Fibroblast of skin of scalp (primary cell): ENCODE results near the gene MYBPH.

ENCODE experiments used
- DNase-seq: peaks from one replicate; pipeline ENCODE4 v3.0.0-alpha.2; 2013

Gene MYBPH

DNA sequence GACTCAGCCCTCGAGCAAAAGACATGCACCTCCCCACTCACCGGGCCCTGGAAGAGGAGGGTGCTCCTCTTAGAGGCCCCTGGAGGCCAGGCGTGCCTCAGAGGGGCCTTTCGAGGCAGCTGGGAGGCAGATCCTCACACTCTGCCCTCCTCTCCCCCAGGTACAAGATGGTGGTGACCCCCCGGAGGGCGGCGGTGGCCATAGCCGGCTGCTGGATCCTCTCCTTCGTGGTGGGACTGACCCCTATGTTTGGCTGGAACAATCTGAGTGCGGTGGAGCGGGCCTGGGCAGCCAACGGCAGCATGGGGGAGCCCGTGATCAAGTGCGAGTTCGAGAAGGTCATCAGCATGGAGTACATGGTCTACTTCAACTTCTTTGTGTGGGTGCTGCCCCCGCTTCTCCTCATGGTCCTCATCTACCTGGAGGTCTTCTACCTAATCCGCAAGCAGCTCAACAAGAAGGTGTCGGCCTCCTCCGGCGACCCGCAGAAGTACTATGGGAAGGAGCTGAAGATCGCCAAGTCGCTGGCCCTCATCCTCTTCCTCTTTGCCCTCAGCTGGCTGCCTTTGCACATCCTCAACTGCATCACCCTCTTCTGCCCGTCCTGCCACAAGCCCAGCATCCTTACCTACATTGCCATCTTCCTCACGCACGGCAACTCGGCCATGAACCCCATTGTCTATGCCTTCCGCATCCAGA is 10.4 kb downstream of the MYBPH start:
- DNase-seq: no peak

DNA sequence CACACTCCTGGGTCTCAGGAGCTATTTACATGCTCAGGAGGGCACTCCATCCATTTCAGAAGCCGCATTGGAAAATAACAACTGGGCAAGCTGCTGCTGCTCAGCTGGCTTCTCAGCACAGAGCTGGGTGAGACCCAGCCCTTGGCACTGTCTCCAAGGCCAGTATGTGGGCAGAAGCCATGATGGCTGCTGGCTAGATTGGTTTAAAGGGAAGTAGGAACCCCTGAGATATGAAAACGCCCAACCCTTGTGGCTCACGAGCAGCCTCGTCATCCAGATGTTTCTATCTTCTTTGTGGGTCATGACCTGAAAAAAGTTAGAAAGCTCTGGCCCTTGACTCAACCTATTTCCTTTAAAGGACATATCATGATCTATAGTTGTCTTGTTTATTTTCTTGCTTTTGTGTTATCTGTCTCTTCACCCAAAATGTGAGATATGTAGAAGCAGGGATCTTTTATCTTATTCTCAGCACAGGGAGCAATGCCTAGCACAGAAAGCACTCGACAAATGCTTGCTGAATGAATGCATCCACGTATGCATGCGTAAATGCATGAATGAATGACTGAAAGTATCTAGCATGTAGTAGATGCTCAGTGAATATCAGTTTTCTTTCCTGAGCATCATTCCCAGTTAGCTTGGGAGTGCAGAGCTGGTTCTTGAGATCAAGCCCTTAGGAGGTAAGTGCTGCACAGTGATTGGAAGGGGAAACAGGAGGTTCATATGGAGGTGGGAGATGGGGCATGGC is 11.6 kb downstream of the MYBPH start:
- DNase-seq: no peak

DNA sequence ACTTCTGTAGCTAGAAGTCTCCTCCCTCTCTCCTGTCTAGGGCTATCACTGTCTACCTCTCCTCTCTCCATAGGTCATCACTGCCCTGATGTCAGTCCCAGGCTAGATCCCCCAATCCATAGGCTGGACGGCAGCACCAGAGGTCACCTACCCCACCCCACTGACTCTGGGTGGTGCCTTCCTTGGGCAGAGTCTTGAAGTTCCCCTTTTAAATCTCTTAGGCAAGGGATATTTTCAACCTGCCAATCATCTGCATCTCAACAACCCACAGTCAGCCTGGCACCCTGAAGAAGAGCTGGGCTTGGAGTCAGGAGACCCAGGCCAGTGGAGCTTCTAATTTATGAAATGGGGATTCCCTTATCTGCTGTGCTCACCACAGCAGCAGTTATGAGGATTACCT is 13.2 kb downstream of the MYBPH start:
- DNase-seq: no peak

DNA sequence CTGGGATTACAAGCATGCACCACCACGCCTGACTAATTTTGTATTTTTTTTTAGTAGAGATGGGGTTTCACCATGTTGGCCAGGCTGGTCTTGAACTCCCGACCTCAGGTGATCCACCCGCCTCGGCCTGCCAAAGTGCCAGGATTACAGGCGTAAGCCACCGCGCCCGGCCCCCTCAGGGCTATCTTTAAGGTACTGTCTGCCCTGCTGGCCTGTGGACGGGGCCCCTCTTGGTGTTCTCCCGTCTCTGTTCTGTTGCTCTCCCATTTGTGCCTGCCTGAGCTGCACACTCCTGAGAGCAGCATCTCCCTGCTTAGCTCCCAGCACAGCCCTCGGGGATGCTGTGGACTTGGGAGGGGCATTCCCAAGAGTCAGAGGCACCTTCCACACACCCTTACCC is 13.9 kb downstream of the MYBPH start:
- no peak for DNase-seq

DNA sequence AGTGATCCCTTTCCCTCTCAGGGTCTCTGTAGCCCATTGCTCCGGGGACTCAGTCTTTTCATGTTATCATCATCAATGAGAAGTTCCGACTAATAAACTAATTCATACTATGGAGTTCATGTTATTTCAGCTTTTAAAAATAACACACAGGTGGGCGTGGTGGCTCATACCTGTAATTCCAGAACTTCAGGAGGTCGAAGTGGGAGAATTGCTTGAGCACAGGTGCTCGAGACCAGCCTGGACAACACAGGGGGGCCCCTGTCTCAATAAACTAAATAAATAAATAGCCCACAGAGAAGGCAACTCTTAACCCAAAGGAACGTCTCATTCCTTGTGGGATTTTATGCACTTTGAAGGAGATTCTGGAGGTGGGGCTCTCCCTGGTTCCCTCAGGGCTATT is 14.5 kb downstream of the MYBPH start:
- no peak for DNase-seq

GRCh38 chr1:203159844-203160243 is 15.8 kb downstream of the MYBPH start:
- no peak for DNase-seq

DNA sequence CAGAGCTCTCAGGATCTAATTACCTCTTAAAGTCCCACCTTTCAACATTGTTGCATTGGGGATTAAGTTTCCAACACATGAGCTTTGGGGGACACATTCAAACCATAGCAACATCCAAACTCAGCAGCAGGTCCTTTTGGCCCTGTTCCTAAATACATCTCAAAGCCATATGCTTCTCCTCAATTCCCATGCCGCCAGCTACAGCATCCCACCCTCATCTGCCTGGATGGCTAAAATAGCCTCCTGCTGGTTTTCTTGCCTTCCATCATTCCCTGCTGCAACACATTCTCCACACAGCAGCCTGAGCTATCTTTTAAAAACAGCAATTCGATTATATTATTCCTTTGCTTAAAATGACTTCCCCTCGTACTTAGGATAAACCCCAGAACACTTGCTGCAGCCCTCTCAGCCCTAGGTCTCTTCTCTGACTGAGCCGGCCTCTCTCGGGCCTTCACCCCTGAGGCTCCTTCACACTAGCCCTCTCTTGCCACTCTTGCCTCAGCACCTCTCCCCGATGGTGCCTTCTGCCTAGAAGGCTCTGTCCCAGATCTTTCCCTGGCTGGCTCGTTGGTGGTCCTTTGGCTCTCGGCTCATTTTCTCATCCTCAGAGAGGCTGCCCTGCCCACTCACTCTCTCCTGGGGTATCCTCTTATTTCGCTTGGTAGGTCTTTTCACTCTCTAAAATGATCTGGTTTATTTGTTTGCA is 16.5 kb downstream of the MYBPH start:
- no peak for DNase-seq

DNA sequence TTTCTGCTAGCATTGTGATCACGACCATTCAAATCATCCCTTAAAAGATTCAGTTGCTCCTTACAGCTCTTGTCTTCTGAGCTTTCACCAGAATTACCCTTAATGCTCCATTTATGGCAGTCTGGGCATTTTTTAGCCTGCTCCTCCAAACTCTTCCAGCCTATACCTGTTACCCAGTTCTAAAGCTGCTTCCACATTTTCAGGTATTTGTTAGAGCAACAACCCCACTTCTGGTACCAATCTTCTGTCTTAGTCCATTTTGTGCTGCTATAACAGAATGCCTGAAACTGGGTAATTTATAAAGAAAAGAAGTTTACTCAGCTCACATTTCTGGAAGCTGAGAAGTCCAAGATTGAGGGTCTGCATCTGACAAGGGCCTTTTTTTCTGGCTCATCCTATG is 17.2 kb downstream of the MYBPH start:
- DNase-seq: no peak

GRCh38 chr1:203156280-203156679 is 19.3 kb downstream of the MYBPH start:
- no peak for DNase-seq

DNA sequence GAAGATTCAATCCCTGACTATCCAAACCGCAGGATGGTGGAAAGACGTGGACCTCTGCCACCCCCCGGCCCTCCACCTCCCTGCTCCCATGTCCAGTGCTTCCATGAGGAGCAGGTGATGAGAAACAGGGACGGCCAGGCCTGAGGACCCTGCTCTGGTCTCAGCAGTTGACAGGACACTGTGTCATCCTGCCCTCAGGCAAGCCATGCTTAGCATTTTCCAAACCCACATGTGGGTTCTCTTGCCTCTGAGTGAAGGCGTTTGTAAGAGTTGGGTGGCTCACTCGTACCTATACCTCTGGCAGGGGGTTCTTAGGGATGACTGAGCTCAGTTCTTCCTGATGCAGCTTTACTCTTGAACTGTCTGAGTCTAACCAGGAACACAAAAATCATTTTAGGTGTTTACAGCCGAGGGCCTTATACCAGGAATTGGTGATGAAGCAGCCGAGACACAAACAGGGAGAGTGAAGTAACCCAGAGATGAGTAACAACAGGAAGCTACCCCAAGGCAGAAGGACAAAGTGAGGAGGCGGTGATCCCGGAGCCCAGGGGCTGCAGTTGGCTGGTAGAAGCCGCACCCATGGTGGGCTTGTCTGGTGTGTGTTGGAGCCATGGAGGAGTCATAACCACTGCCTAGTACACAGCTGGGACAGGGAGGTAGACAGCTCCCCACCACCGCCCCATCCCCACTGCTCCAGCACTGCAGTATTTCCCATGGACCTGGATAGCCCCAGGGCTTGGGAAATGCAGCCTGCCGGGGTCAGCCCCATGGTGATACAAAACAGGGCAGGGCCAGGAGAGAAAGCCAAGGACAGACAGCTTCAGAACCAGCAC is 21.4 kb downstream of the MYBPH start:
- no peak for DNase-seq

GRCh38 chr1:203153051-203153988 is 22.3 kb downstream of the MYBPH start:
- DNase-seq: no peak

DNA sequence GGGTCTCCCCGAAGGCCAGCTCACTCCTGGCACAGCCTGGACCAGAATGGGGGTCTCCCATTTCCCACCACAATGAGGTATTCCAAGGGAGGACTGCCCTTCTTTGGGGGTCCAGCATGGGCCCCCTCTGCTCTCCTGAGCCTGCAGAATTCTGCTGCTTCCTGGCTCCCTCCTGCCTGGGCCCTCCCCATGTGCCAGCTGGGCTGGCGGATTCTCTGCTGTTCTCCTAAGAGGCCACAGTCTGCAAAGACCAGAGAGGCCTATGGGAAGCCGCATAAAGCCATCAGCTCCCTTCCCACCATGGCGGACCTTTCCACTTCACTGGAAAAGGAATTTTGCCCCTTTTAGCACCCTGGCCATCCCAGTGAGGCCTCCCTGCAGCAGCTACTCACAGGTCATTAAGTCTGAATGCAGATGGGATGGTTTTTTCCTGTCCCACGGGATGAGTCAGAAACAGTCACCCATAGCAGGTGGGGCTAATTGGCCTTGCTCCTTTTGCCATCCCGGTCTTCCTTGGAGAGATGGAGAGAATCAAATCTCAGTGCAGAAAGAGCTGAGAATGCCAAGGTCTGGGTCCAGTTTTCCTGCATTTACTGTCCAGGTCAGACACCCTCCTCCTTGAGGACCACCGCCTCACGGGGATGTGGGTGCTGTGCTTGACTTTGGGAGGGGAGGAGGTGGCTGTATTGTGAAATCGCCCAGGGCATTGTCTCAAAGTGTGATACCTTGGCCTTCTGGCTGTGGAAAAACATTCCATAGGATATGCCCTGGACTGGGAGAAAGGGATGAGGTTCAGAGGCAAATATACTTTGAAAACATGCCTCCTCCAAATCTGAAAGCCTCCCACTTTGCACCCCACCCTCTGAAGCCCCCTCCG is 23.2 kb downstream of the MYBPH start:
- DNase-seq: peak; percentile 20

- no peak for DNase-seq
These were observed 24.1 kb downstream of the MYBPH start for GRCh38 chr1:203151362-203152157.

- no peak for DNase-seq
These were observed 24.9 kb downstream of the MYBPH start for GRCh38 chr1:203150511-203151297.

DNA sequence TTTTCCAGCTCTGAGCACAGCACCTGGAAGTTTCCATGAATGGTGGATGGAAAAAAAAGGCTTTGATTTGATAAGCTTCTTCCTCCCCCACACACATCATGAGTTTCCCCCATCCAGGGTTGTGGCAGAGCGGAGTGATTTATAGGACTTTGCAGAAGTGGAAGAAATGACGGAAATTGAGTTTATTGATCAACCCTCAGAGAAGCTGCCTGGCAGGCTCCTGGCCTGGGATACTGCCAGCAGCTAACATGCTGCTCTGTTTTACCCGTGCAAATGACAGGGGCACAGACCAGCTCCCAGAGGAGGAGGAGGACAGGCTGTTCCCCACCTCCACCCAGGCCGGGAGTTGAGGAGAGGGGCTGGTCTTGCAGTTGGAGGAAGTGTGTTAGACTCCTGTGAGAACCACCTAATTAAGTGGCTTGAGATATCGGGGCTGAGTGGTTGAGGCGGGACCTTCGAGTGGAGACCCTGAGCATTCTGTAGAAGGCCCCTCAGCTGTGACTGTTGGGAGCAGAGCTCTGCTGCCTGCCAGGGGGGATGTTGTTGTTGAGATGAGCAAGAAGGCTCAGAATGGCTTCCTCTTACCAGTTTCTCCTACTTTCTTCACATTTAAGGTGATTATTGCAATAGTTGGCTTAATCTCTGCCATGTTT is 26.3 kb downstream of the MYBPH start:
- no peak for DNase-seq

DNA sequence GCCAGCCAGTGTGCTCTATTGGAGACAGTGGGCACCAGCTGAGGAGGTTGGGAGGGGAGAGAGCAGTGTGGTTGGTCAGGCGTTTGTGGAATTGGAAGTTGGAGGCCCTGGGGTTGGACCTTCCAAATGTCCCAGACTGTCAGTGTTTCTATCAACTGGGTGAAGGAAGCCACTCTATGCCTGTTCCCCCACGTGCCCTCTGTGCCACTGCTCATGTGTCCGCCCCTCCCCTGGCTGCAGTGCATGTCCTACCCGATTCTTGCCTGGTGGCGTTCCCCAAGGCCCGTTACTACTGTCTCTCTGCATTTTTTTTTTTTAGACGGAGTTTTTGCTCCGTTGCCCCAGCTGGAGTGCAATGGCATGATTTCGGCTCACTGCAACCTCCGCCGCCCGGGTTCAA is 27.0 kb downstream of the MYBPH start:
- no peak for DNase-seq

DNA sequence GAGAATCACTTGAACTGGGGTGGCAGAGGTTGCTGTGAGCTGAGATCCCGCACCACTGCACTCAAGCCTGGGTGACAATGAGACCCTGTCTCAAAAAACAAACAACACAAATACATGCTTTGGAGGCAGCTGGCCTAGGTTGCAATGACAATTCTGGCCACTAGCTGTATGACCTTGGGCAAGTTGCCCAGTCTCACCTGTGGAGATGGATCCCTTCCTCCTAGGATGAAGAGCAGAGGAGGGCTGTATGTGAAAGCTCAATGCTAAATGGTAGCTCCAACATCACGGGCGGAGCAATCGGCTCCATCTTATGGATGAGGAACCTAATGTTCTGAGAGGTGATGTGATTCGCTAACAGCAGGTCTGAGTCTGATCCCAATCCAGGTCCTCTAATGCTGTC is 27.5 kb downstream of the MYBPH start:
- no peak for DNase-seq

- DNase-seq: no peak
These were observed 28.2 kb downstream of the MYBPH start for GRCh38 chr1:203147376-203147775.
